Naive thymus-derived CD4-positive, alpha-beta T cell (primary cell): ENCODE results near the gene KRT8. TPM values are rescaled to one million over a fixed set of nuclear protein-coding genes. Genes with fewer than 3 reads are reported as not detected.

Experiments used
- ATAC-seq: fragments of 150-1000 bp; cut with Tn5 transposase; 2 replicates; pipeline ENCODE4 v1.10.0; 2021; ENCODE audit warnings: mild to moderate bottlenecking, moderate library complexity
- CTCF ChIA-PET: fragments of 350-600 bp; sonication (Branson Sonifier 250); formaldehyde crosslinking; loops from one replicate; lab custom pipeline; 2021; ENCODE audit warnings: antibody characterized with exemption; lab: Charles Lee
- POLR2A ChIA-PET: fragments of 350-600 bp; sonication (Branson Sonifier 250); formaldehyde crosslinking; loops from one replicate; lab custom pipeline; 2021; ENCODE audit warnings: antibody characterized with exemption, inconsistent platforms; lab: Charles Lee
- DNase-seq, 9 donors: peaks; one replicate each; pipeline versions ENCODE4 v3.0.0 to v3.0.0-alpha.2; 2020 to 2022; ENCODE audit warnings: mixed read lengths in 1 of 9
- H3K27ac ChIP-seq: one replicate; pipeline ENCODE4 v1.7.0; 2013; ENCODE audit warnings: mild to moderate bottlenecking, low read depth, low read length, moderate library complexity
- H3K27me3 ChIP-seq, 2 donors: one replicate each; pipeline ENCODE4 v1.7.0; 2013; ENCODE audit warnings: low read length in 2 of 2, mild to moderate bottlenecking in 2 of 2, moderate library complexity in 2 of 2; ENCODE audit not compliant: control insufficient read depth in 2 of 2, insufficient read depth in 2 of 2
- H3K36me3 ChIP-seq, 3 experiments: 1 replicate in 2 of 3; 2 replicates in 1 of 3; pipeline ENCODE4 v1.7.0; 2013; ENCODE audit warnings: low read length in 3 of 3, mild to moderate bottlenecking in 3 of 3, moderate library complexity in 1 of 3; ENCODE audit not compliant: insufficient read depth in 3 of 3, control insufficient read depth in 2 of 3
- H3K4me1 ChIP-seq, 2 donors: one replicate each; pipeline ENCODE4 v1.7.0; 2013; ENCODE audit warnings: low read length in 2 of 2, mild to moderate bottlenecking in 2 of 2, moderate library complexity in 1 of 2; ENCODE audit not compliant: control insufficient read depth in 2 of 2, insufficient read depth in 2 of 2
- H3K4me3 ChIP-seq: 2 replicates; pipeline ENCODE4 v1.7.0; 2013; ENCODE audit warnings: mild to moderate bottlenecking, low read length
- H3K9me3 ChIP-seq, 3 experiments: 1 replicate in 2 of 3; 2 replicates in 1 of 3; pipeline ENCODE4 v1.7.0; 2013; ENCODE audit warnings: low read length in 3 of 3; ENCODE audit not compliant: control insufficient read depth in 2 of 3
- H3K27ac Mint-ChIP-seq, 9 donors: one replicate each; pipeline ENCODE4 v1.8.0; 2020 to 2022; ENCODE audit warnings: mixed read lengths in 9 of 9, mild to moderate bottlenecking in 8 of 9, moderate library complexity in 5 of 9, inconsistent platforms in 2 of 9
- H3K27me3 Mint-ChIP-seq, 5 donors: one replicate each; pipeline ENCODE4 v1.8.0; 2021 to 2022; ENCODE audit warnings: mixed read lengths in 5 of 5, mild to moderate bottlenecking in 1 of 5
- H3K36me3 Mint-ChIP-seq, 5 donors: one replicate each; pipeline ENCODE4 v1.8.0; 2020 to 2022; ENCODE audit warnings: mixed read lengths in 5 of 5, mild to moderate bottlenecking in 3 of 5, inconsistent platforms in 1 of 5
- H3K4me1 Mint-ChIP-seq, 7 donors: one replicate each; pipeline ENCODE4 v1.8.0; 2020 to 2022; ENCODE audit warnings: mixed read lengths in 7 of 7, mild to moderate bottlenecking in 3 of 7, inconsistent platforms in 1 of 7
- H3K4me3 Mint-ChIP-seq, 10 donors: one replicate each; pipeline ENCODE4 v1.8.0; 2020 to 2022; ENCODE audit warnings: mild to moderate bottlenecking in 10 of 10, mixed read lengths in 10 of 10, moderate library complexity in 6 of 10, inconsistent platforms in 2 of 10
- H3K9me3 Mint-ChIP-seq, 11 donors: one replicate each; pipeline ENCODE4 v1.8.0; 2020 to 2022; ENCODE audit warnings: mixed read lengths in 11 of 11, mild to moderate bottlenecking in 4 of 11, inconsistent platforms in 1 of 11, moderate library complexity in 1 of 11
- intact Hi-C, 2 donors: fragments of 100-400 bp; cut with micrococcal nuclease; formaldehyde crosslinking; loops; one replicate each; pipeline ENCODE4 v1.15.1; 2023
- polyA plus RNA-seq, 2 donors: library from polyadenylated mRNA; unstranded; fragments of 300-500 nt; fragmentation: Illumina TruSeq; gene quantifications; one replicate each; pipeline ENCODE4 v1.2.3, GENCODE V29; 2021
- total RNA-seq, 6 experiments: library from RNA in 5 of 6; stranded (reverse) in 5 of 6; gene quantifications; 1 replicate in 5 of 6; 2 replicates in 1 of 6; pipeline ENCODE4 v1.2.3 and lab custom pipeline; 2021 to 2026

Gene KRT8
- total and polyA plus RNA-seq, 7 experiments from 2014 or later = 0.09 to 0.62 (median 0.56) TPM; not detected in 2

GRCh38 chr12:52945389-52946232 lies 40.7 kb upstream of the KRT8 start:
- POLR2A ChIA-PET = interaction anchor here (1.0 kb wide), 1 partner anchor 12 kb away, joined by 3 read pairs; no protein-coding TSS in a partner anchor
- no peak overlapping the region for H3K27ac Mint-ChIP-seq
- CTCF ChIA-PET = interaction anchor here (4.6 kb wide), 1 partner anchor 60 kb away, joined by 18 read pairs; no protein-coding TSS in a partner anchor

GRCh38 chr12:52944683-52945388 lies 40.0 kb upstream of the KRT8 start:
- no peak for DNase-seq
- ATAC-seq = no peak
- no peaks in the 10 kb centered on the region for H3K27me3 ChIP-seq
- H3K36me3 ChIP-seq = no peaks in the 10 kb centered on the region
- H3K9me3 Mint-ChIP-seq = peaks cover 0 to 2% (median 0%) of the 10 kb centered on the region in 11 donors
- H3K27me3 Mint-ChIP-seq = peaks cover 0 to 31% (median 5%) of the 10 kb centered on the region in 5 donors
- no peak overlapping the region for H3K4me3 Mint-ChIP-seq
- no peak overlapping the region for H3K27ac ChIP-seq
- H3K4me3 ChIP-seq = no peak overlapping the region
- no peak overlapping the region for H3K27ac Mint-ChIP-seq
- POLR2A ChIA-PET = interaction anchor here (0.6 to 1.0 kb wide), 2 partner anchors 13 to 35 kb away, joined by 3 read pairs; no protein-coding TSS in a partner anchor
- intact Hi-C loops = loop anchor here in 1 of 2 donors (5.0 kb wide), 1 partner anchor 43 kb away; no protein-coding TSS in a partner anchor
- H3K4me1 Mint-ChIP-seq = peaks cover 2 to 17% (median 6%) of the 10 kb centered on the region in 7 donors
- CTCF ChIA-PET = interaction anchor here (4.6 kb wide), 1 partner anchor 60 kb away, joined by 18 read pairs; no protein-coding TSS in a partner anchor
- no peaks in the 10 kb centered on the region for H3K9me3 ChIP-seq
- H3K36me3 Mint-ChIP-seq = no peaks in the 10 kb centered on the region
- peaks cover 0 to 5% of the 10 kb centered on the region in 2 donors for H3K4me1 ChIP-seq

More at GRCh38 chr12:52945389-52946232, 40.7 kb upstream of the KRT8 start:
- no peaks in the 10 kb centered on the region for H3K36me3 Mint-ChIP-seq
- H3K36me3 ChIP-seq = no peaks in the 10 kb centered on the region
- H3K4me1 Mint-ChIP-seq = peaks cover 2 to 18% (median 6%) of the 10 kb centered on the region in 7 donors
- peaks cover 0 to 5% of the 10 kb centered on the region in 2 donors for H3K4me1 ChIP-seq
- no peak overlapping the region for H3K27ac ChIP-seq
- H3K9me3 Mint-ChIP-seq = no peaks in the 10 kb centered on the region
- no peaks in the 10 kb centered on the region for H3K27me3 ChIP-seq
- peak overlapping the region in 1 of 10 donors; percentile 25 for H3K4me3 Mint-ChIP-seq
- no peak for DNase-seq
- H3K4me3 ChIP-seq = no peak overlapping the region
- intact Hi-C loops = loop anchor here in 1 of 2 donors (5.0 kb wide), 1 partner anchor 43 kb away; no protein-coding TSS in a partner anchor
- H3K9me3 ChIP-seq = no peaks in the 10 kb centered on the region
- no peak for ATAC-seq
- peaks cover 0 to 32% (median 5%) of the 10 kb centered on the region in 5 donors for H3K27me3 Mint-ChIP-seq

- Mint-ChIP-seq H3K27ac (no peak overlapping the region), H3K4me1 (peaks cover 0 to 2% (median 0%) of the 10 kb centered on the region in 7 donors), H3K9me3 (peaks cover 0 to 11% (median 0%) of the 10 kb centered on the region in 11 donors), H3K4me3 (no peak overlapping the region), H3K27me3 (peaks cover 0 to 28% (median 5%) of the 10 kb centered on the region in 5 donors), H3K36me3 (no peaks in the 10 kb centered on the region)
- DNase-seq = no peak
- Histone ChIP-seq H3K27ac (no peak overlapping the region), H3K27me3 (no peaks in the 10 kb centered on the region), H3K4me1 (peaks cover 0 to under 1% of the 10 kb centered on the region in 2 donors), H3K4me3 (no peak overlapping the region), H3K36me3 (no peaks in the 10 kb centered on the region), H3K9me3 (no peaks in the 10 kb centered on the region)
- ATAC-seq = no peak
- ChIA-PET POLR2A (no interaction called here), CTCF (no interaction called here)
- intact Hi-C loops = no loop called here
Observed at GRCh38 chr12:52942901-52943181, 38.0 kb upstream of the KRT8 start.

GRCh38 chr12:52942066-52942900 lies 37.4 kb upstream of the KRT8 start:
- CTCF ChIA-PET = interaction anchor here (1.8 kb wide), 1 partner anchor 57 kb away, joined by 5 read pairs; no protein-coding TSS in a partner anchor
- H3K4me3 Mint-ChIP-seq = no peak overlapping the region
- ATAC-seq = no peak
- DNase-seq = no peak
- H3K27ac Mint-ChIP-seq = no peak overlapping the region
- no peaks in the 10 kb centered on the region for H3K4me1 ChIP-seq
- no peak overlapping the region for H3K27ac ChIP-seq
- H3K36me3 Mint-ChIP-seq = no peaks in the 10 kb centered on the region
- peaks cover 0 to 28% (median 5%) of the 10 kb centered on the region in 5 donors for H3K27me3 Mint-ChIP-seq
- no peaks in the 10 kb centered on the region for H3K36me3 ChIP-seq
- H3K27me3 ChIP-seq = no peaks in the 10 kb centered on the region
- H3K9me3 Mint-ChIP-seq = peaks cover 0 to 11% (median 0%) of the 10 kb centered on the region in 11 donors
- POLR2A ChIA-PET = no interaction called here
- no peaks in the 10 kb centered on the region for H3K9me3 ChIP-seq
- intact Hi-C loops = no loop called here
- H3K4me3 ChIP-seq = no peak overlapping the region
- no peaks in the 10 kb centered on the region for H3K4me1 Mint-ChIP-seq

GRCh38 chr12:52929538-52929937 lies 24.7 kb upstream of the KRT8 start:
- POLR2A ChIA-PET = no interaction called here
- Mint-ChIP-seq H3K27me3 (peaks cover 0 to 22% (median 4%) of the 10 kb centered on the region in 5 donors), H3K4me3 (no peak overlapping the region)

GRCh38 chr12:52927964-52928363 lies 23.1 kb upstream of the KRT8 start:
- peaks cover 0 to 9% (median 0%) of the 10 kb centered on the region in 7 donors for H3K4me1 Mint-ChIP-seq
- Histone ChIP-seq H3K4me3 (no peak overlapping the region), H3K9me3 (no peaks in the 10 kb centered on the region), H3K27me3 (no peaks in the 10 kb centered on the region), H3K36me3 (no peaks in the 10 kb centered on the region), H3K4me1 (no peaks in the 10 kb centered on the region), H3K27ac (no peak overlapping the region)
- no peak for ATAC-seq
- no peak overlapping the region for H3K4me3 Mint-ChIP-seq
- no peaks in the 10 kb centered on the region for H3K36me3 Mint-ChIP-seq
- POLR2A ChIA-PET = no interaction called here
- H3K27me3 Mint-ChIP-seq = peaks cover 0 to 19% (median 4%) of the 10 kb centered on the region in 5 donors
- CTCF ChIA-PET = interaction anchor here (0.7 kb wide), 1 partner anchor 207 kb away, joined by 3 read pairs; no protein-coding TSS in a partner anchor
- H3K27ac Mint-ChIP-seq = no peak overlapping the region
- DNase-seq = no peak
- intact Hi-C loops = no loop called here
- no peaks in the 10 kb centered on the region for H3K9me3 Mint-ChIP-seq

More at GRCh38 chr12:52929538-52929937, 24.7 kb upstream of the KRT8 start:
- Histone ChIP-seq H3K36me3 (no peaks in the 10 kb centered on the region), H3K9me3 (no peaks in the 10 kb centered on the region), H3K27me3 (no peaks in the 10 kb centered on the region), H3K27ac (no peak overlapping the region), H3K4me3 (no peak overlapping the region), H3K4me1 (no peaks in the 10 kb centered on the region)
- H3K9me3 Mint-ChIP-seq = no peaks in the 10 kb centered on the region
- peaks cover 0 to 9% (median 0%) of the 10 kb centered on the region in 7 donors for H3K4me1 Mint-ChIP-seq
- no peaks in the 10 kb centered on the region for H3K36me3 Mint-ChIP-seq
- CTCF ChIA-PET = no interaction called here
- ATAC-seq = no peak
- H3K27ac Mint-ChIP-seq = no peak overlapping the region
- DNase-seq = no peak
- intact Hi-C loops = no loop called here
